K562 (cell line): ENCODE data around the gene GPN3. TPM values are rescaled to one million over a fixed set of nuclear protein-coding genes. Genes with fewer than 3 reads are reported as not detected.

Experiments used
- ATAC-seq: fragments of 200-7000 bp; cut with Tn5 transposase; 3 replicates; pipeline ENCODE4 v1.9.1; 2020; ENCODE audit warnings: moderate library complexity
- BruUV-seq: library from RNA; stranded (reverse); fragments of 400-500 nt; replicated peaks from 2 replicates; lab custom pipeline; 2021; lab: Mats Ljungman, UMichigan
- CTCF ChIA-PET: fragments of 300-600 bp; formaldehyde crosslinking; extraction: SDS; loops from one replicate; lab custom pipeline; 2021; ENCODE audit warnings: low intra/inter-chr PET ratio; lab: Yijun Ruan, JAX
- POLR2A ChIA-PET: fragments of 300-600, 350-650 bp; sonication (Branson Sonifier 250); formaldehyde crosslinking; extraction: SDS; loops from one replicate; lab custom pipeline; 2021; ENCODE audit warnings: antibody characterized with exemption, inconsistent platforms; lab: Yijun Ruan, JAX
- DNase-seq, 4 experiments: peaks; one replicate each; pipeline versions ENCODE4 v3.0.0 to v3.0.0-alpha.2; 2011 to 2018; ENCODE audit warnings: low spot score in 3 of 4, mixed read lengths in 3 of 4; ENCODE audit errors: extremely low read depth in 1 of 4
- FAIRE-seq: peaks from 2 replicates; lab custom pipeline; 2011; peaks lifted over from hg19 to GRCh38; lab: Jason Lieb, UNC
- H2AFZ ChIP-seq: 2 replicates; pipeline ENCODE4 v1.6.0; 2011; ENCODE audit warnings: low read depth, low read length, control low read depth, inconsistent platforms
- H3K27ac ChIP-seq: fragments of 200-600 bp; 3 replicates; pipeline ENCODE4 v1.8.0; 2011; ENCODE audit warnings: low read depth, mild to moderate bottlenecking, control low read depth, inconsistent platforms, low read length, moderate library complexity, mixed read lengths; ENCODE audit errors: extremely low read depth
- H3K27me3 ChIP-seq, 2 experiments: fragments of 300-600 bp in 1 of 2; 2 replicates in 1 of 2; 3 replicates in 1 of 2; pipeline versions ENCODE4 v1.6.0 to v1.8.0; 2011; ENCODE audit warnings: inconsistent platforms in 2 of 2, low read length in 2 of 2, mild to moderate bottlenecking in 1 of 2, mixed read lengths in 1 of 2, moderate library complexity in 1 of 2; ENCODE audit not compliant: control insufficient read depth in 2 of 2, insufficient read depth in 2 of 2
- H3K36me3 ChIP-seq: fragments of 300-600 bp; 3 replicates; pipeline ENCODE4 v1.8.0; 2011; ENCODE audit warnings: mild to moderate bottlenecking, low read length, inconsistent platforms; ENCODE audit not compliant: control insufficient read depth, insufficient read depth
- H3K4me1 ChIP-seq, 2 experiments: fragments of 200-600 bp in 1 of 2; replicated peaks in 1 of 2; 2 replicates in 1 of 2; 3 replicates in 1 of 2; pipeline versions ENCODE4 v1.5.1 to v1.8.0; 2011; ENCODE audit warnings: inconsistent platforms in 2 of 2, low read length in 2 of 2, mild to moderate bottlenecking in 1 of 2, mixed read lengths in 1 of 2, moderate library complexity in 1 of 2; ENCODE audit not compliant: control insufficient read depth in 2 of 2, insufficient read depth in 2 of 2
- H3K4me2 ChIP-seq: 2 replicates; pipeline ENCODE4 v1.6.1; 2011; ENCODE audit warnings: low read length, control low read depth, inconsistent platforms, mixed read lengths; ENCODE audit not compliant: insufficient read depth
- H3K4me3 ChIP-seq: fragments of 200-600 bp; sonication (generic), shearing (Covaris generic); 2 replicates; pipeline ENCODE4 v1.5.1; 2016; ENCODE audit warnings: control low read depth, inconsistent platforms
- H3K79me2 ChIP-seq: fragments of 200-600 bp; 3 replicates; pipeline ENCODE4 v1.8.0; 2011; ENCODE audit warnings: low read length, inconsistent platforms; ENCODE audit not compliant: control insufficient read depth, insufficient read depth
- H3K9ac ChIP-seq, 2 experiments: 2 replicates each; pipeline versions ENCODE4 v1.6.0 to v1.6.1; 2011; ENCODE audit warnings: low read depth in 2 of 2, low read length in 2 of 2, control low read depth in 1 of 2, inconsistent platforms in 1 of 2, mild to moderate bottlenecking in 1 of 2, mixed read lengths in 1 of 2; ENCODE audit not compliant: insufficient read depth in 1 of 2
- H3K9me1 ChIP-seq: one replicate; pipeline ENCODE4 v1.6.0; 2011; ENCODE audit warnings: inconsistent platforms, mild to moderate bottlenecking, low read length, moderate library complexity; ENCODE audit not compliant: control insufficient read depth, insufficient read depth
- H3K9me3 ChIP-seq: replicated peaks from 2 replicates; pipeline ENCODE4 v1.5.1; 2011; ENCODE audit warnings: low read depth, low read length, inconsistent platforms; ENCODE audit not compliant: control insufficient read depth, insufficient read depth
- H4K20me1 ChIP-seq: replicated peaks from 2 replicates; pipeline ENCODE4 v1.6.1; 2011; ENCODE audit warnings: low read length, inconsistent platforms, mixed read lengths; ENCODE audit not compliant: control insufficient read depth, insufficient read depth
- ADNP ChIP-seq: fragments of 200-800 bp; sonication (Bioruptor generic); IDR thresholded peaks from 2 replicates; pipeline ENCODE4 v1.6.1; 2016; ENCODE audit warnings: missing genetic modification characterization, missing compliant biosample characterization
- CHD4 ChIP-seq: fragments of 200-600 bp; sonication (generic); IDR thresholded peaks from 3 replicates; pipeline ENCODE4 v1.6.1; 2012; ENCODE audit warnings: low read depth, mild to moderate bottlenecking, mixed read lengths, low read length, inconsistent platforms; ENCODE audit not compliant: insufficient read depth, insufficient replicate concordance, poor library complexity, severe bottlenecking
- ELF1 ChIP-seq: fragments of 200-800 bp; sonication (Bioruptor generic); IDR thresholded peaks from 2 replicates; pipeline ENCODE4 v1.6.1; 2016; ENCODE audit warnings: missing genetic modification characterization, missing compliant biosample characterization
- NCOA1 ChIP-seq: fragments of 450-650 bp; IDR thresholded peaks from 2 replicates; pipeline ENCODE4 v1.6.1; 2016; ENCODE audit warnings: low read depth
- SPI1 ChIP-seq: IDR thresholded peaks from 2 replicates; pipeline ENCODE4 v1.6.1; 2011; ENCODE audit warnings: low read depth, low read length, control low read depth, borderline replicate concordance
- WGBS: fragments of 100-300 bp; shearing (Covaris generic); methylation state at CpG from one replicate; pipeline ENCODE4 v1.1.6; 2016; ENCODE audit warnings: low coverage, mixed read lengths; ENCODE audit not compliant: insufficient coverage; ENCODE audit errors: missing lambda C conversion rate; 5-methylcytosine and 5-hydroxymethylcytosine counted together
- in situ Hi-C: fragments of 300-500 bp; cut with MboI; formaldehyde crosslinking; loops from 4 replicates; pipeline ENCODE4 v1.15.0; 2018; ENCODE audit warnings: inconsistent platforms, mixed read lengths
- intact Hi-C: fragments of 100-400 bp; cut with micrococcal nuclease; formaldehyde crosslinking; loops from 2 replicates; pipeline ENCODE4 v1.14.2; 2022
- polyA plus RNA-seq, 8 experiments: library from polyadenylated mRNA; depleted of rRNA in 4 of 8; stranded (reverse) in 5 of 8; unstranded in 3 of 8; fragments of >200 nt; fragmentation: Nextera tagmentation in 2 of 8; fragmentation: Illumina TruSeq in 1 of 8; extraction: Ambion mirVana in 2 of 8; extraction: Trizol in 1 of 8; gene quantifications; 2 replicates each; pipeline versions ENCODE4 v1.2.1 to v1.2.3, GENCODE V29; 2011 to 2014; ENCODE audit warnings: inconsistent platforms in 1 of 8, missing spikeins in 1 of 8
- total RNA-seq, 7 experiments: library from RNA; depleted of rRNA in 6 of 7; stranded (reverse); fragments of >200 nt in 6 of 7; fragmentation: Illumina TruSeq in 2 of 7; extraction: Trizol in 2 of 7; gene quantifications; 2 replicates each; pipeline versions ENCODE4 v1.2.1 to v1.2.3, GENCODE V29; 2011 to 2021; ENCODE audit warnings: low replicate concordance in 1 of 7
- TF ChIP-seq, protein P1 (sequence below): fragments of 450-650 bp; IDR thresholded peaks from 2 replicates; pipeline ENCODE4 v1.7.1; 2018; ENCODE audit warnings: mild to moderate bottlenecking, low read depth; ENCODE audit not compliant: partially characterized antibody
- TF ChIP-seq, protein P2 (sequence below): sonication (generic); formaldehyde crosslinking; IDR thresholded peaks from 2 replicates; pipeline ENCODE4 v1.8.0; 2022; ENCODE audit warnings: missing genetic modification reagents, mild to moderate bottlenecking, moderate library complexity, borderline replicate concordance
- TF ChIP-seq, protein P3 (sequence below): fragments of 200-400 bp; formaldehyde crosslinking; IDR thresholded peaks from 2 replicates; pipeline ENCODE4 v1.6.1; 2017; ENCODE audit warnings: mild to moderate bottlenecking, low read depth, low read length, moderate library complexity

GPN3 gene
- total and polyA plus RNA-seq, 9 of the 15 experiments (the other 6 are each of a cell fraction or from before 2014, with no cell fraction given): 35.8 to 123 (median 64.2) TPM

DNA sequence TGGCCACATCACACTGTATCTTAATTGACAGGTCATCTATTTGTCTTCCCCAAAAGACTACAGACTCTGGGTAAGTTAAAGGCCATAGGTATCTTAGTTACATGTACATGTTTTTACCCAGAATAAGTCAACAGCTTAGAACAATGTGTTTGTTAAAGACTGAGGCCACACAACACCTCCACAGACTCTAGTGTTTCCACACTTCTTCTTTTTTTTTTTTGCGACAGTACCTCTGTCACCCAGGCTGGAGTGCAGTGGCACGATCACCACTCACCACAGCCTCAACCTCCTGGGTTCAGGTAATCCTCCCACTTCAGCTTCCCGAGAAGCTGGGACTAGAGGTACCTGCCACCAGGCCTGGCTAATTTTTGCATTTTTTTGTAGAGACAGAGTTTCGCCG is 1.3 kb downstream of the GPN3 start:
- Histone ChIP-seq H4K20me1 (no peaks in the 10 kb centered on the region; the same call in 1 of the 2 replicates), H3K4me3 (peak overlapping the region; percentile 59), H2AFZ (no peak overlapping the region), H3K27me3 (no peaks in the 10 kb centered on the region), H3K27ac (peak overlapping the region; percentile 79; the same call in 2 of the 3 replicates), H3K36me3 (peaks cover 33% of the 10 kb centered on the region), H3K79me2 (peaks cover 63% of the 10 kb centered on the region), H3K9me3 (no peaks in the 10 kb centered on the region), H3K4me2 (peak overlapping the region; percentile 94), H3K9ac (peak overlapping the region; percentile 89 to 91), H3K9me1 (no peaks in the 10 kb centered on the region)
- no TSS peak for BruUV-seq
- in situ Hi-C loops: loop anchor here (5.0 kb wide), 1 partner anchor 141 kb away; no protein-coding TSS in a partner anchor
- no peak for FAIRE-seq
- POLR2A ChIA-PET: interaction anchor here (0.7 to 1.7 kb wide), 2 partner anchors 17 to 35 kb away, joined by 6 to 7 read pairs; partner anchors contain the start of gene ARPC3
- no peak for ATAC-seq
- CTCF ChIA-PET: no interaction called here
- intact Hi-C loops: no loop called here
- WGBS: 22% methylated on average over 5 of the region's 5 CpGs
- no peak for TF ChIP-seq NCOA1
- TF ChIP-seq, protein P1, sequence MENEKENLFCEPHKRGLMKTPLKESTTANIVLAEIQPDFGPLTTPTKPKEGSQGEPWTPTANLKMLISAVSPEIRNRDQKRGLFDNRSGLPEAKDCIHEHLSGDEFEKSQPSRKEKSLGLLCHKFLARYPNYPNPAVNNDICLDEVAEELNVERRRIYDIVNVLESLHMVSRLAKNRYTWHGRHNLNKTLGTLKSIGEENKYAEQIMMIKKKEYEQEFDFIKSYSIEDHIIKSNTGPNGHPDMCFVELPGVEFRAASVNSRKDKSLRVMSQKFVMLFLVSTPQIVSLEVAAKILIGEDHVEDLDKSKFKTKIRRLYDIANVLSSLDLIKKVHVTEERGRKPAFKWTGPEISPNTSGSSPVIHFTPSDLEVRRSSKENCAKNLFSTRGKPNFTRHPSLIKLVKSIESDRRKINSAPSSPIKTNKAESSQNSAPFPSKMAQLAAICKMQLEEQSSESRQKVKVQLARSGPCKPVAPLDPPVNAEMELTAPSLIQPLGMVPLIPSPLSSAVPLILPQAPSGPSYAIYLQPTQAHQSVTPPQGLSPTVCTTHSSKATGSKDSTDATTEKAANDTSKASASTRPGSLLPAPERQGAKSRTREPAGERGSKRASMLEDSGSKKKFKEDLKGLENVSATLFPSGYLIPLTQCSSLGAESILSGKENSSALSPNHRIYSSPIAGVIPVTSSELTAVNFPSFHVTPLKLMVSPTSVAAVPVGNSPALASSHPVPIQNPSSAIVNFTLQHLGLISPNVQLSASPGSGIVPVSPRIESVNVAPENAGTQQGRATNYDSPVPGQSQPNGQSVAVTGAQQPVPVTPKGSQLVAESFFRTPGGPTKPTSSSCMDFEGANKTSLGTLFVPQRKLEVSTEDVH: no peak
- no peak for TF ChIP-seq CHD4
- TF ChIP-seq, protein P2, sequence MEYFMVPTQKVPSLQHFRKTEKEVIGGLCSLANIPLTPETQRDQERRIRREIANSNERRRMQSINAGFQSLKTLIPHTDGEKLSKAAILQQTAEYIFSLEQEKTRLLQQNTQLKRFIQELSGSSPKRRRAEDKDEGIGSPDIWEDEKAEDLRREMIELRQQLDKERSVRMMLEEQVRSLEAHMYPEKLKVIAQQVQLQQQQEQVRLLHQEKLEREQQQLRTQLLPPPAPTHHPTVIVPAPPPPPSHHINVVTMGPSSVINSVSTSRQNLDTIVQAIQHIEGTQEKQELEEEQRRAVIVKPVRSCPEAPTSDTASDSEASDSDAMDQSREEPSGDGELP (CRISPR knock-in tag): no peak
- TF ChIP-seq, protein P3, sequence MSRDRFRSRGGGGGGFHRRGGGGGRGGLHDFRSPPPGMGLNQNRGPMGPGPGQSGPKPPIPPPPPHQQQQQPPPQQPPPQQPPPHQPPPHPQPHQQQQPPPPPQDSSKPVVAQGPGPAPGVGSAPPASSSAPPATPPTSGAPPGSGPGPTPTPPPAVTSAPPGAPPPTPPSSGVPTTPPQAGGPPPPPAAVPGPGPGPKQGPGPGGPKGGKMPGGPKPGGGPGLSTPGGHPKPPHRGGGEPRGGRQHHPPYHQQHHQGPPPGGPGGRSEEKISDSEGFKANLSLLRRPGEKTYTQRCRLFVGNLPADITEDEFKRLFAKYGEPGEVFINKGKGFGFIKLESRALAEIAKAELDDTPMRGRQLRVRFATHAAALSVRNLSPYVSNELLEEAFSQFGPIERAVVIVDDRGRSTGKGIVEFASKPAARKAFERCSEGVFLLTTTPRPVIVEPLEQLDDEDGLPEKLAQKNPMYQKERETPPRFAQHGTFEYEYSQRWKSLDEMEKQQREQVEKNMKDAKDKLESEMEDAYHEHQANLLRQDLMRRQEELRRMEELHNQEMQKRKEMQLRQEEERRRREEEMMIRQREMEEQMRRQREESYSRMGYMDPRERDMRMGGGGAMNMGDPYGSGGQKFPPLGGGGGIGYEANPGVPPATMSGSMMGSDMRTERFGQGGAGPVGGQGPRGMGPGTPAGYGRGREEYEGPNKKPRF: no peak
- peak; percentile 46; the same call in 1 of the 2 replicates for TF ChIP-seq SPI1
- TF ChIP-seq ELF1 (tag): no peak
- TF ChIP-seq ADNP: no peak
- TF ChIP-seq, all 486 proteins: peak for 1
- DNase-seq: no peak
- H3K4me1 ChIP-seq: peaks cover 25 to 30% of the 10 kb centered on the region in 2 experiments; a peak in 4 of 5 replicates
